Amniotic epithelial cell (primary cell): ENCODE results near the gene KCMF1.

Source experiments
- DNase-seq: peaks from one replicate; pipeline ENCODE4 v3.0.0-alpha.2; 2010; ENCODE audit warnings: low read depth

KCMF1 gene

DNA sequence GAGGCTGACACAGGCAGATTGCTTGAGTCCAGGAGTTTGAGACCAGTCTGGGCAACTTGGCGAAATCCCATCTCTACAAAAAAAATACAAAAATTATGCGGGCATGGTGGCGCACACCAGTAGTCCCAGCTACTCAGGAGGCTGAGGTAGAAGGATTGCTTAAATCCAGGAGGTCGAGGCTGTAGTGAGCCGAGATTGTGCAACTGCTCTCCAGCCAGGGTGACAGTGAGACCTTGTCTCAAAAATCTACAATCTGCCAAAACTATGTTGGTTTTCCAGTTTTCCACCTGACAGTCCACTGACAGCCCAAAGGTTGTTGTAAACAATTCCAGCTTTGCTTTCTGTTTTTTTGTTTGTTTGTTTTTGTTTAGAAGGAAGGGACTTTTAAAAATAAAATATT is 51.3 kb downstream of the KCMF1 start:
- DNase-seq, result no peak

DNA sequence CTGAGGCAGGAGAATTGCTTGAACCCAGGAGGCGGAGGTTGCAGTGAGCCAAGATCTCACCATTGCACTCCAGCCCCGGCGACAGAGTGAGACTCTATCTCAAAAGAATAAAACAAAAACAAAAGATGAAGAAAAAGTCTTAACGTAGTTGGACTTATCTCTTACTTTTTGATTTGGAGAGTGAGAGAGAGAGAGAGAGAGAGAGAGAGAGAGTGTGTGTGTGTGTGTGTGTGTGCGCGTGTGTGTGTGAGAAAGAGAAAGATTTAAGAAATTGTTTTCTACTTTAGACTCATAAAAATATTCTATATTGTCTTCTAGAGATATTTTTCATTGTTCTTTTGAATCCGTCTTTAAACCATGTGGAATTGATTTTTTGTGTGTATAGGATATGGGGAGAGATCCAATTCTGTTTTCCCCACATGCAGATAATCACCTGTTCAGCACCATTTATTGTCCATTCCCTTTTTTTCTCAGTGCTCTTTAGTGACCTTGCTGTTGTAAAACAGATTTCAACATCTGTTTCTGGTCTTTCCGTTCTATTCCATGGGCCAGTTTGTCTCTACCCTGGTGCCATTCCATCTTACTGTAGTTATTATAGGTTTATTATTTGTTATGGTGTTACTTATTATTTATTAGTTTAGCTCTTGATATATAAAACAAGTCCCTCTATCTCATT is 53.5 kb downstream of the KCMF1 start:
- no peak for DNase-seq

DNA sequence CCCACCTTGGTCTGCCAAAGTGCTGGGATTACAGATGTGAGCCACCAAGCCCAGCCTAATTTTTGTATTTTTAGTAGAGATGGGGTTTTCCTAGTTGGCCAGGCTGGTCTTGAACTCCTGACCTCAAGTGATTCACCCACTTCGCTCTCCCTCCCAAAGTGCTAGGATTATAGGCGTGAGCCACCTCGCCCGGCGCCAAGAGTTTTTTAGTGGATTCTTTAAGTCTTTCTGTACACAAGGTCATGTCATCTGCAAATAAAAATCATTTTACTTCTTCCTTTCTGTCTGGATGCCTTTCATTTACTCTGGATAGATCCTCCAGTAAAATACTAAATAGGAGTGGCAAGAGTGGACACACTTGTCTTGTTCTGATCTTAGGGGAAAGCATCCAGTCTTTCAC is 61.7 kb downstream of the KCMF1 start:
- peak; percentile 34 for DNase-seq

DNA sequence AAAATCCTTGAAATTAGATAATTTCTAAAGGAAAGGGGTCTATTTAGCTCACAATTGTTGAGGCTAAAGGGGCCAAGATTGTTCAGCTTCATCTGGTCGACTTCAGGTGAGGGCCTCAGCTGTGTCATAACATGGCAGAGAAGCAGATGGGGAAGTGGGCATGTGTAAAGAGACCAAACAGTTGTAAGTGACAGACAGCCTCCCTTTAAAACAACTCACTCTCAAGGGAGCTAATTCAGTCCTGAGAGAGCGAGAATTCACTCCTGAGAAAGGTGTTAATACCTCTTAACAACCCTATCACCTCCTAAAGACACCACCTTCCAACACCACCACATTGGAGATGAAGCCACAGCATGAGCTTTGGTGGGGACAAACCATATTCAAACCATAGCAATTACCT is 62.4 kb downstream of the KCMF1 start:
- no peak for DNase-seq

DNA sequence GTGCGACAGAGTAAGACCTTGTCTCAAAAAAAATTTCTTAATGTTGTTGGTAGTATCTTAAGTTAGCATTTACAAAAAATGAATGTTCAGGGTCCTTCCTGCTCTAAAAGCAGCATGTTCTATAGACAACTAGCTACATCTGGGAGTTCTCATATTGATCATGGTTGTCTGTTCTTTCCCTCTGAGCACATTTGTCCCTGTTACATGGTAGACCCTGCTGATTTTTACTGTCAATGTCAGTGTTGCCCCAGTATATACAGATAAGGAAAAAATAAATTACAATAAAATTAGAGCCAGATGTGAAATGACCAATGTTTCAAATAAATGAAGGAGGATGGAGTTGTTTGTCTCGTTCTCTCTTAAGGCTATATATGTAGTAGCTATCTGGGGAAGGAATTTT is 63.2 kb downstream of the KCMF1 start:
- DNase-seq, result no peak

DNA sequence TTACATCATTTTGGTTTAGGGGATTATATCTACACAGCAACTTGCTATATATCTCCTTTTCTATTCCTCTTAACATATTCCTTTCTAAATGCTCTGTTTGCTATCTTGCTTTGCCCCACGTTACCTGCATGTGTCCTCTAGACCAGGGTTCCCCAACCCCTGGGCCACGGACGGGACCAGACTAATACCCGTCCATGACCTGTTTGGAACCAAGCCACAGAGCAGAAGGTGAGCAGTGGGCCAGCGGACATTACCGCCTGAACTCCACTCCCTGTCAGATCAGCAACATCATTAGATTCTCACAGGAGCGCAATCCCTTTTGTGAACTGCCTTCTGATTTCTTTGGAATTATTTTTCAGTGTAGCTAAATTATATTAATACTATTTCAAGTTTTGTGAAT is 66.7 kb downstream of the KCMF1 start:
- DNase-seq, result no peak

DNA sequence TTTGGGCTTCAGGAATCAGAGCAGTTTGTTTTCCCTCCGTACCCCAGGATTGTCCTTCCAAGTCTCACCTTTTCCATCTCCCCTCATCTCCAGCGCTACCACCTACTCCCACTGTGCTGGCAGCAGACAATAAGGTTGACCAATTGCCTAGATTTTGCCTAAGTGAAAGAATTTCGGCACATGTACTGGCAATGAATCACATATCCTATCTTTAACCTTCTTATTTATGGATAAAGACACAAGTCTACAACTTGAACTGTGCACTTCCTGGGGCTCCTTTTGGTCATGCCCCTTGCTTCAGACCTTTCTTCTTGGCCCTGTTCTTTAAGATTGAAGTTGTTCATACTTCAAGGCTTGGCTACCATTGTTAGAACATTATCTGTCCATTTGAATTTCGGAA is 71.4 kb downstream of the KCMF1 start:
- DNase-seq, result peak; percentile 36

DNA sequence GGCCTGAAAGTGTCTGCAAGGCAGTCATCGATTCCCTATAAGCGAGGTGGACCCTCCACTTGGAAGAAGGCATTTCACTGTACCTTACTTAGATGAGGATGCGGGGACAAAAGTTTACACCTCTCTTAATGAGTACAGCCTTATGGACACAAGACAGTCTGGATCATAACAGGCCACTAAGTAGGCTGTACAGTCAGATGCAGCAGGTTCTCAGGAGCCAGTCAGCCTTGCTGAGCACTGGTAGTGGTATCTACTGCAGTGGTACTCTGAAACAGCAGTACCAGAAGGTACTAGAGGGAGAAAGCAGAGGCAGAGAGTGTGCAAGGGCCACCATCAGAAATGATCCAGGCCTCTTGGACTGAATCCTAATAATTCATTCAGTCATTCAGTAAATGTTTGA is 77.6 kb downstream of the KCMF1 start:
- no peak for DNase-seq

DNA sequence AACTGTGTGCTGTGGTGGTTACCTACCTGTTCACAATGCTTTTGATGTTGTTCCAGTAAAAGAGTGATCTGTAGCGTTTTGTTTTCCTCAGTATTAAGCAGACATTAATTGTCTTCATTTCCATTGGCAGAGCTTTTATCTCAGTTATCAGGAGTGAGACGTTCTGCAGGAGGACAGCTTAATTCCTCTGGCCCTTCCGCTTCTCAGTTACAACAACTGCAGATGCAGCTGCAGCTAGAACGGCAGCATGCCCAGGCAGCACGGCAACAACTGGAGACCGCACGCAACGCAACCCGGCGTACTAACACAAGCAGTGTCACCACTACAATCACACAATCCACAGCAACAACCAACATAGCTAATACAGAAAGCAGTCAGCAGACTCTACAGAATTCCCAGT is 78.3 kb downstream of the KCMF1 start:
- DNase-seq, result peak; percentile 36

DNA sequence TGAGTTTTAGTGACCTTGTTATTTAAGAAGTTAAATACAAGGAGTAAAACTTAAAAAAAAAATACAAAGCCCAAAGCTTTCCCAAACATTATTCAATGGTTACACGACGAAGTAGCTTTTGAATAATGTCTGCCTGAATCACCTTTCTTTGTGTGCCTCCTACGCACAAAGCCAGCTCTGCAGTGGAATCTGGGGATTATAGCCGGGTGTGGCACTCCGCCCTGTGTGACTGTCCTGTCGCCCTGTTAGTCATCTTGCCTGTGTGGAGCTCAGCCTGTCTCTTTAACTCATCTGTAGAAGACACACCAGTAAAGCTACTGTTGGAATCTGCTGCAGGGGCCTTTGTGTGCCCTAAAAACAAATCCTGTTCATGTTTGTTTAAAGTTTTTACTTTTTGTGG is 82.8 kb downstream of the KCMF1 start:
- DNase-seq, result peak; percentile 20

DNA sequence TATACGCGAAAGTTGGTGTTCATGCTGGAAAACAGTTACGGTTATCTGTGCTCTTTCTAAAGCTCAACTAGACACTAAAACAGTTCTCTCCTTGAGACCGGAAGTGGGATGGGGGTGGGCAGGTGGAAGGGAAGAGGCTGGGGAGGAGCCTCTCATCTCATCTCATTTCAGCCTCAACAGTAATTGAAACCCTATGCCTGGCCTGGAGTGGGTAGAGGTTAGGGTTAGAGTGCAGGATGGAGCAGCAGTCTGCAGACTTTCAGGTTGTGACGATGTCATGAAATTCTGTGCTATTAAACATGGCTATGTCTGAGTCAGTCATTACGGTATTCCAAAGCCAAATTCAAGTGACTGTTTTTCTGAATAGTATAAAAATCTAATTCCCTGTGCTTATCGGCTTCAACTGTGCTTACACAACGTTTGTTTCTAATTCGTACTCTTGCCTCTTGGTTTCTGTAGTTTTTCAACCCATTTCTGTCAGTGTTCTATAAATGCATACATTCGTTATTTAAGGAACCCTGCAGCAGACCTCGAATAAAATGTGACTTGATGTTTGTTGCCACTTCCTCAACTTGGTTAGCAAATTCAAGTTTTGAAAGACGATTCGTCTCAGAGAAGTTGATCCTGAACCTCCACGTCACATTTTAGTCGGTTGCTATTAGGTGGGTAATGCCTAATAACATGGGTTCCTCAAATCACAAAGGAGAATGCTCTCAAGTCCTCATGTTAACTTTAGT is 86.4 kb downstream of the KCMF1 start:
- no peak for DNase-seq

DNA sequence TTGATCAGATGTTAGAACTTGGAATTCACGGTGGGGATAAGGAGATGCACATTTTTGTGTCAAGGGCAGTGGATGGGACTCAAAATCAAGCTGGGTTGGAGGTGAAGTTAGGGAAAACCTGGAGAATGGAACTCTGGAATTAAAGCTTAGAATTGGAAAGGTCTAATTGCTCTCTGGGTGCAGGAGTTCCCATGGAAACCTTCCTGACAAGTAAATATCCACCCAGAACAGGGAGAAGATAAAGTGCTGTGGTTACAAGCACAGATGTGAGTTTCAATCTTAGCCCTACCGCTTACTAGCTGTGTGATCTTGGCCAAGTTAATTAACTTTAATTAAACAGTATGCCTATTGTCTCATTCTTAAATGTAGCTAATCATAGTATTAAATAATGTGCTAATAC is 90.9 kb downstream of the KCMF1 start:
- peak; percentile 20 for DNase-seq

DNA sequence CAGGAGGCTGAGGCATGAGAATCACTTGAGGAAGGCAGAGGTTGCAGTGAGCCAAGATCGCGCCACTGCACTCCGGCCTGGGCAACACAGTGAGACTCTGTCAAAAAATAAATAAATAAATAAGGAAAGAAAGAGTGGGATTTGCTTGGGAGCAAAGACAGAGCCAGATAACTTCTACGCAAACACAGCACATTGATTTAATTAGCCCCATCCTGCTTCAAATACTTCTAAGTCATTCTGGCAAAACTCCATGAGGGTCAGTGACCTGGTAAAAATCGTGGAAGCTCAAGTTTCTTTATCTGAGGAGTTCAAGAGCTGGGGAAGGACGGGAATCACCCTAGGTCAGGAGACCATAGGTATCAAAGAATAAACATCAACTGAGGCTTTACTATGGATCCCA is 91.6 kb downstream of the KCMF1 start:
- DNase-seq, result no peak

DNA sequence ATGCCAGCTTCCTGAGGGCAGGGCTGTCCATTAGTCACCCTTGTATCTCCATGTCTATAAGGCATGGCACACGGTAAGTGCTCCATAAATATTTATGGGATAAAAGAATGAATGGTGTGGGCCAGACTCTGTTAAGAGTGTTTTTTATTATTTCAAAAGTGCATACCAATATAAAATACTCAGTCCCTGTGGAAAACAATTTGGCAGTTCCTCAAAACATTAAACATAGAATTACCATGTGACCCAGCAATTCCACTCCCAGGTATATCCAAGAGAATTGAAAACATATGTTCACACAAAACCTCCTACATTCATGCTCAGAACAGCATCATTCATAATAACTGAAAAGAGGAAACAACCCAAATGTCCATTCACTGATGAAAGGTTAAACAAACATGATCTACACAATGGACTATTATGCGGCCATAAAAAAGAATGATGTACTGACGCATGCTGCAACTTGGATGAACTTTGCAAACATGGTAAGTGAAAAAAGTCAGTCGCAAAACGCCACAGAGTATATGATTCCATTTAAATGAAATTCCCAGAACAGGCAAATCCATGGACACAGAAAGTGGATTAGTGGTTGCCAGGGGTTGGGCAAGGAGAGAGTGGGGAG is 93.1 kb downstream of the KCMF1 start:
- DNase-seq, result no peak

DNA sequence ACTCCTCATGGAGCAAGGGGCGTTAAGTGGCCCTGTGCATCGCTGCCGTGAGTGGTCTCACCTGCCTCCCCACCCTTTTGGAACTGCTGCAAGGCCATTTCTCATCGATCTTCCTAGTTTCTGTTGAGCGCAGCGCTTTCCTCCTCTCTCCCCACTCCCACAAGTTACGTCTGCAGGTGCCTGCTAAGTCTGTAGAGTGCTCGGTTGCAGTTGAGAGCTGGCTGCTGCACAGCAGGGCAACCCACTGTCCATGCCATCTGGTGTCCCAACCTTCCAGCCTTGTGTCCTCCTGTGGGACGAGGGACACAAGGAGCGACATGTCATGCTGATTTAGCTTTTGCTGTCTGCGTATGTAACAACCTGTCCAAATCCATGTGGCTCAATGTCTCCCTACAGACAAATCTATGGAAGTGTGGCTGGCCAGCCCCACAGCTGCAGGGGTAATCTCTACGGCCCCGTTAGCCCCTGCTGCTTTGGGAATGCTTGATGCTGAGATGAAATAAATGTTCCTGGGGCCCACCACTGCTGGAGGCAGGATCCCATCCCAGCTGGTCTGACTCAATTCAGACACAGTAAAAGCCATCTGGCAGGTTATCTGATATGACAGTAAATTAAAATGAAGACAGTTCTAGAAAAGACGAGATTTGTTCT is 94.1 kb downstream of the KCMF1 start:
- no peak for DNase-seq

DNA sequence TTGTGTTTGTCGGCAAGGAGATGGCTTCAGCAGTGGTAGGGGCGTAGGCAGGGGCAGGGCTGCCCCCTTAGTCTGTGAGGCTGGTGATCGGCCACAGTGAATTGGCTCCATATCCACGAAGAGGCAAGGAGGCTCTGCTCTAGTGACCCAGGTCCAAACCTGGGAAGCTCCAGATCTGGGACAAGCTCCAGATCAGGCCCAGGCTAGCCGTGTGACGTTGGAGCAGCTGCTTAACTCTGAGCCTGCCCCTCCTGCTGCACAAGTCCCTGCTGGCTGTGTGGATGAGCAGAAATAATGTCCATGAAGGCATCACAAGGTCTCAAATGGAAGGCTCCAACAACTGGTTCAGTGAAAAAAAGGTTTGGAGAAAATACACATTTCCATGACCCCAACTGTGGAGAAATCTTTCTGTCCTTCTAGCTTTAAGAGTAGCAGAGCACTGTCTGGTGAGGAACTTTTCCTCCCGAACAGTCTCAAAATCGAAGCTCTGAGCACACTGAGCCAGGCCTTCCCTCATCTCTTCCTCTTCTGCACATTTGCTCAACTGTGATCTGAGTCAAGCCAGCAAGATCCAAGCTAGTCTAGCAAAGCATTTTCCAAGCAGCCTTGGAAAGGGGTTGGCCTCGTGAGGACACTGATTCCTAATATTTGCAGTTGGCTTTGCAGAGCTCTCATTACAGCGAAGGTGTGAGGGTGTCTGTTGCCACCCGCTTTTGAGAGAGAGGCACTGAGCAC is 95.2 kb downstream of the KCMF1 start:
- no peak for DNase-seq

DNA sequence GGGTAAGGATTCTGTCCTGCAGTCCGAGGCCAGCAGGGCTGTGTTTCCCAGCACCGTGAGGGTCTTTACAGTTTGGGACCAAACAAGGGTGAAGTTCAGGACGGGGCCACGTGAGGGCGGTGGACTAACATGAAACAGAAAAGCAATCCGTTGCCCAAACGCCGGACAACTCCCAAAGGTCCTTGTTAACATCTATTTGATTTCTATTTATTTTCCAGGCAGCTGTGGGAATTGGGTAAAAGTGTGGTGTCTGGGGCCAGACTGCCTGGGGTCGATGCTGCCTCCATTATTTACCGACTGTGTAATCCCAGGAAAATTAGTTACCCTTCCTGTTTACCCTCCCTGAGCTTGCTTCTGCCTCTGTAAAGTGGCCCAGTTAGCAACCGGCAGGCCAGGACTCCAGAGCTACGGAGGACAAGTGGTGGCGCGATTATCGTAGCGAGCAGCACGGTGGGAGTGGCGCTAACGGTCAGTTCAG is 96.0 kb downstream of the KCMF1 start:
- DNase-seq, result peak; percentile 72

DNA sequence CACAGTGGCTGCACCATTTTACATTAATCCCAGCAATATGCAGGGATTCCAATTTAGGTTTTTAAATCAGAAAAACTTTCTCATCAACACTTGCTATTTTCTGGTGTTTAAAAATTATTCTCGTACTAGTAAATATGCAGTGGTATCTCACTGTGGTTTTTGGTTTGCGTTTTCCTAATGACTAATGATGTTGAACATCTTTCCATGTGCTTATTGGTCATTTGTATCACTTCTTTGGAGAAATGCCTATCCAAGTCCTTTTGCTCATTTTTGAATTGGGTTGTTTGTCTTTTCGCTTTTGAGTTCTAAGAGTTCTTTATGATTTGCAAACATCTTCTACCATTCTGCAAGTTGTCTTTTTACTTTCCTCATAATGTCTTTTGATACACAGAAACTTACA is 100.1 kb downstream of the KCMF1 start:
- peak; percentile 42 for DNase-seq

DNA sequence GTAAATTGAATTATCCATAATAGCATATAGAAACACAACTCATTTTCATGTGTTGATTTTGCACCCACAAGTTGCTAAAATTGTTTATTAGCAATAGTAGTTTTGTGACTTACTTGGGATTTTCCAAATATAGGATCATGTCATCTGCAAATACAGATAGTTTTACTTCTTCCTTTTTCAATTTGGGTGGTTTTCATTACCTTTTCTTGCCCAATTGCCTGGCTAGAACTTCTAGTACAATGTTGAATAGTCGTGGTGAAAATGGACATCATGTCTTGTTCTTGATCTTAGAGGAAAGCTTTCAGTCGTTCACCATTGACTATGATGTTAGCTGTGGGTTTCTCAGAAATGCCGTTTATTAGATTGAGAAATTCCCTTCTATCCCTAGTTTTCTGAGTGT is 102.1 kb downstream of the KCMF1 start:
- DNase-seq, result no peak

DNA sequence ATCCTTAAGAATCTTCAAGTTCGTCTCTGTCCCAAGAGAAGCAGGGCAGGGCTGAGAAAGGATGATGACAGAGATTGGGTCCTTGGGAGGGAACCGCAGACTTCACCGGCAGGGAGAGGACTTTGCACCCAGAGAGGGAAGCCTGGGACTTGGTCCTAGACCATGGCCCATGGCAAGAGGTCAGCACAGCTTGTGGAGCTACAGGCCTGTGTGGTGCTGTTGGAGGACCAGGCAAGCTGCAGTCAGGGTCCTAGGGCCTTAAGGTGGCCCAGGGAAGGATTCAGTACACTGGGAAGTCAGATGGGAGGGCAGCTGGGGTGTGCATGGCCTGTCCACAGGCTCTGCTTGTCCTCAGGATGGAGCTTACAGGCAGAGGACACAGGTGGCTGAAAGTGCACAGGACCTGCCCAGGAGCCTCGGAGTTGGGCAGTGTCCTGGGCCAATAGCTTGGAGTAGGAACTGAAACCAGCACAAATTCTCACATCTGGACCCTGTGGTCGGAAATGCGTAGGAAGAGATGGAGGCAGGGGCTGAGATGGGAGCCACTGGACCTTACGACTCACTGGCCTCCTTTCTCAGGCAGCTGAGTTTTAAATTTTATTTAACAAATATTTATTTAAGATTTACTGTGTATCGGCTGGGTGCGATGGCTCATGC is 105.8 kb downstream of the KCMF1 start:
- no peak for DNase-seq

DNA sequence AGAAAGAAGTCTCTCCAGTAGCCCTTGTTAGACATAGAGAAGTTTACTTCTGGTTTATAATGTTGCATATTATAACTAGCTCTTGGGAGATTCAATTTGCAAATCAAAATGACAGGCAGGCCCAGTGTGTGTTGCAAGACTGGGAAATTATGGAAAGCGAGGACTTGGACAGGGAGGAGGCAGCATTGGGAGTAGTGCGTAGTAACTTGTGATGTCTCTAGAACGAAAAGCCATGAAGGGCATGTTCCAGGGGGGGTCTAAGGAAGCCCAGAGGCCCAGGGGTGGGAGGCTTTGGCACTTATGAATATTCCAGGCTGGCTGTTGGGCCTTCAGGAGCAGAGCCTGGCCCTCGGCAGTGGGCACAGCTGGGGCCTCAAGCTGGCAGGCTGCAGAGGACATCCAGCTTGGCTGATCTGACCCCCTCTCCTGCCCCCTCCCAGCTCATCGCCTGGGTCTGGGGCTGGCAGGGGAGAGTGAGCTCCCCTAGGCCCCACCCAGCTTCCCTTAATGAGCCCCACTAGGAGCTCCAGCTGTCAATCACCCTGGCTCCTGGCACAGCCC is 107.0 kb downstream of the KCMF1 start:
- no peak for DNase-seq
